ENCODE results near the gene FATE1.

The FATE1 gene

DNA sequence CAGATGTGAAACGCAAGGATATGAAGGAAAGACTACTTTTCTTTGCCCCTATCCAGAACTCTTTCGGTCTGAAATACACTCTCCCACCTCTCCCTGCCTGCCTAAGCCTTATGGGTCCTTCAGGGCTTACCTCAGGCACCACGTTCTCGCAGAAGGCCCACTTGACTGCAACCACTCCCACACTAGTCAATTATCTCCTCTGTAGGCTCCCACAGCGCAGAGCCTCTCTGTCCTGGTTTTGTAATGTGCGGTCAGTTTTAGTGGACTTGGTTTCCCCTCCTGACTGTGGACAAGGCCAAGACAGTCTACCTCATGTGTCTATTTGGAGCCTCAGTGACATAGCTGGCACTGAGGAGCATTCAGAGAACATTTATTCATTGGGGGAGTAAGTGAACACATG is 29.8 kb downstream of the FATE1 start:
- DNase-seq, result no peak

DNA sequence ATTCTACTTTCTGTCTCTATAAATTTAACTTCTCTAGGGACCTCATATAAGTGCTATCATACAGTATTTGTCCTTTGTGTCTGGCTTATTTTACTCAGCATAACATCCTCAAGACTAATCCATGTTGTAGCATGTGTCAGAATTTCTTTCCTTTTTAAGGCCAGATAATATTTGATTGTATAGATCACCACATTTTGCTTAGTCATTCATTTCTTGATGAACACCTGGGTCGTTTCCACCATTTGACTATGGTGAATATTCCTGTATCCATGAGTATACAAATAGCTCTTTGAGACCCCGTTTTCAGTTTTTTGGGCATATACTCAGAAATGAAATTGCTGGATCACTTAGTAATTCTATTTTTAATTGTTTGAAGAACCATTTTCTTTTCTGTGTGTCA is 30.7 kb downstream of the FATE1 start:
- DNase-seq, result no peak

DNA sequence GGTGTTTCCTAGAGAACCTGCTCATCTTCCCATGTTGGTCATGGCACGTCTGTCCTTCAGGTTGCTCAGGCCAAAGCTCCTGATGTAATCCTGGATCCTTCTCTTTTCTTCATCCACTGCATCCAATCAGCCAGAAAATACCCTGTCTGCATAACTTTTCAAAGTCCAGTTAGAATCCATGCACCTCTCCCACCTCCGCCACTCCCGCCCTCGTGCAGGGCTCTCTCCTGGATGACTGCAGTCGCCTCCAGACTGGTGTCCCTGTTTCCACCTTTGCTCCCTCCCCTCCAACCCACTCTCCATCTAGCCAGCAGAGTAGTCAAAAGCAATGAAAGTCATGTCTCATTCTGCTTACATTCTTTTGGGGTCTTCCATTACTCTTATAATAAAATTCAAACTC is 34.7 kb downstream of the FATE1 start:
- DNase-seq, result no peak

DNA sequence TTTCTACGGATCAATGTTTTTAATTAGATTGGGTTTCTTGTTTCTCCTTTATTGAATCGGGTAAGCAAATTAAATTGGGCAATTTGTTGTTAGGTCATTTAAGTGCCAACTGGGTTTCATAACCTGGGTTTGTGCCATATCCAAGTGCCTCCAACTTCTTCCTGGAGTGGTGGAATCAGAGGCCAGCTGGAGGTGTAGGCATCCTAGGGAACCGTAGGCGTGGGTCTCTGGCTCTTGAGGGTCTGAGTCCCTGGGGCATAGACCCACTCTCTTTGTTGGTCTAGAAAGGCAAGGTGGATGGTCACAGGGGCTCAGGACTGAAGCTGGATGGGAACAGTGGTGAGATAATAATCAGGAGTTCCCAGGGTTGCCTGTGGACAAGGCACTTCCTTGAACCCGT is 37.0 kb downstream of the FATE1 start:
- DNase-seq, result no peak

GRCh38 chrX:151753313-151754046 is 37.6 kb downstream of the FATE1 start:
- no peak for DNase-seq

GRCh38 chrX:151754047-151754429 is 38.2 kb downstream of the FATE1 start:
- peak in 1 of 2 experiments; percentile 27 for DNase-seq

DNA sequence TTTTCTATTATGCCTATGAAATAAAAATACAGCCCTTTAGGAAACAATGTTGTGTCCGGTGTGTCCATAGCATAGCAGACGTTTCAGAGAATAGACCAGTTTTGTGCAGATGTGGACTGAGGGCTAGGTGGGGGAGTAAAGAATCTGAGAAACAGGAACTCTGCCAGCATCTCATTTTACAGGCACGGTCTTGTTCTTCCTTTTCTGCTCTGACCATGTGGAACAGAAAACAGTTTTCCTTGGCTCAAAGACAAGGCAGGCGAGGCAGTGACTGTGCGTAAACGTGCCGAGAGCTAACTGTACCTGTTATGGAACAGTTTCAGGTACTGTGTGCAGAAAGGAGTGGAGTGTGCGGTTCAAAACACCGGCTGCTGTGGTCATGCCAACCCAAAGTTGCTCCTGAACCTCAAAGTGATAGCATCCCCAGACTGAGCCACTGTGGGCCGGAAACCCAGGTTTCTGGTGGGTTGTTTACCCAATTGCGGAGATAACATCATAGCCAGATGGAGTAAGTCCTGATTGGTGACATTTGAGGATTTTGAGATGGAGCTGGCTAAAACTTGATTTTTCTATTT is 38.9 kb downstream of the FATE1 start:
- no peak for DNase-seq

- DNase-seq, result no peak
These were observed 43.3 kb downstream of the FATE1 start for GRCh38 chrX:151759041-151759708.

- DNase-seq, result no peak
These were observed 47.0 kb downstream of the FATE1 start for GRCh38 chrX:151762802-151763201.

- DNase-seq, result no peak
These were observed 47.9 kb downstream of the FATE1 start for GRCh38 chrX:151763711-151764110.

DNA sequence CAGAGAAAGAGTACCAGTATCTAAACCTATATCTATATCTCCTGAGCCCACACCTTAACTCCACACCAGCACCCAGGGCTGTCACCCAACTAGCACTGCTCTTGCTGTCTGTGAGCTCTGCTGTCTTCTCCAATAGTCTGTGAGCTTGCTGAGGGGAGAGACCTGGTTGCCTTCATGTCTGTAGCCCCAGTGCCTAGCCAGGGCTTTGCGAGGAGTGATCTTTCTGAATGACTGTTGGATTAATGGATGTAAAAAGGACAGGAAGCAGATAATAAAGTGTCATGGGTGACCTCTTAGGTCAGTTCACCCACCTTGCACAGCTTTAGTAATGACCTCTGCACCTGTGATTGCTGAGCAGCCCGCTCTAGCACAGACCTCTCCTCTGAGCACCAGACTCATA is 49.2 kb downstream of the FATE1 start:
- no peak for DNase-seq

DNA sequence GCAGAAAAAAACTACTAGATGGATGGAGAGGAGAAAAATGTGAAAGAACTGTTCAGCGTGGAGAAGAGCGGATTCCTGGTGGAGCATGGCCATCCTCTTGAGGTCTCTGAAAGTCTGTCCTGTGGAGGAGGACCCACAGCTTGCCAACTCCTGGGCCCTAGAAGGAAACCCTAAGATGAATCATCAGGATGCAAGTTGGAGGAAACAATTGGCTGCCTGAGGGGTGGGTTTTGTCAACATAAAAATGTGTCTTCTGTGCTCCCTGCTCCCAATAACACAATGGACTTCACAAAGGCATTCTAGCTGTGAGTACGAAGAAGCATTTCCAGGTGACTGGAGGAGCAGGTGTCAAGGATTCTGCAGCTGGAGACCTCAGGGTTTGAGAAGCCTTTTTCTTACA is 55.9 kb downstream of the FATE1 start:
- DNase-seq, result no peak
